Neural progenitor cell (in vitro differentiated cells): ENCODE results near the gene IL6ST. TPM values are rescaled to one million over a fixed set of nuclear protein-coding genes. Genes with fewer than 3 reads are reported as not detected.
A peak's percentile ranks its signal among the peaks of the same experiment; 100 is the strongest.

Experiments used
- DNase-seq: peaks from one replicate; pipeline ENCODE4 v3.0.0-alpha.2; 2016; ENCODE audit warnings: low spot score
- H2AFZ ChIP-seq: fragments of 200-600 bp; sonication (generic); replicated peaks from 2 replicates; pipeline ENCODE4 v1.6.1; 2016; ENCODE audit warnings: antibody characterized with exemption
- H3F3A ChIP-seq: fragments of 200-600 bp; sonication (generic); 2 replicates; pipeline ENCODE4 v1.6.1; 2016; ENCODE audit warnings: antibody characterized with exemption, low read depth
- H3K27ac ChIP-seq: fragments of 200-600 bp; sonication (generic); 2 replicates; pipeline ENCODE4 v1.5.1; 2016; ENCODE audit warnings: mild to moderate bottlenecking
- H3K27me3 ChIP-seq: fragments of 200-600 bp; sonication (generic); 2 replicates; pipeline ENCODE4 v1.6.1; 2016; ENCODE audit warnings: mild to moderate bottlenecking, moderate library complexity
- H3K36me3 ChIP-seq: fragments of 200-600 bp; sonication (generic); 2 replicates; pipeline ENCODE4 v1.5.1; 2016
- H3K4me1 ChIP-seq: fragments of 200-600 bp; sonication (generic); 2 replicates; pipeline ENCODE4 v1.6.1; 2016; ENCODE audit warnings: mixed run types
- H3K4me2 ChIP-seq: fragments of 200-600 bp; sonication (generic); 2 replicates; pipeline ENCODE4 v1.6.1; 2016
- H3K4me3 ChIP-seq: fragments of 200-600 bp; sonication (generic); 2 replicates; pipeline ENCODE4 v1.5.1; 2016
- H3K79me2 ChIP-seq: fragments of 200-600 bp; sonication (generic); 2 replicates; pipeline ENCODE4 v1.6.1; 2016; ENCODE audit warnings: low read depth
- H3K9ac ChIP-seq: fragments of 200-600 bp; sonication (generic); 2 replicates; pipeline ENCODE4 v1.6.1; 2016
- H3K9me3 ChIP-seq: fragments of 200-600 bp; sonication (generic); 2 replicates; pipeline ENCODE4 v1.5.1; 2016; ENCODE audit warnings: low read depth
- H4K20me1 ChIP-seq: fragments of 200-600 bp; sonication (generic); 2 replicates; pipeline ENCODE4 v1.6.1; 2016; ENCODE audit warnings: low read depth
- H3K27ac Mint-ChIP-seq: 3 replicates; pipeline ENCODE4 v1.8.0; 2021; ENCODE audit warnings: mixed read lengths
- H3K27me3 Mint-ChIP-seq: 2 replicates; pipeline ENCODE4 v1.8.0; 2022; ENCODE audit warnings: low read depth, mild to moderate bottlenecking, inconsistent platforms, moderate library complexity, mixed read lengths; ENCODE audit not compliant: insufficient read depth
- H3K36me3 Mint-ChIP-seq: 3 replicates; pipeline ENCODE4 v1.8.0; 2021; ENCODE audit warnings: mixed read lengths
- H3K4me1 Mint-ChIP-seq: 3 replicates; pipeline ENCODE4 v1.8.0; 2021; ENCODE audit warnings: mixed read lengths
- H3K4me3 Mint-ChIP-seq: 3 replicates; pipeline ENCODE4 v1.8.0; 2021; ENCODE audit warnings: mild to moderate bottlenecking, moderate library complexity, mixed read lengths
- H3K9me3 Mint-ChIP-seq: 3 replicates; pipeline ENCODE4 v1.8.0; 2020; ENCODE audit warnings: mixed read lengths
- EZH2 ChIP-seq: fragments of 200-600 bp; sonication (generic); IDR thresholded peaks from 2 replicates; pipeline ENCODE4 v1.6.1; 2017; ENCODE audit warnings: antibody characterized with exemption, mild to moderate bottlenecking, moderate library complexity
- EZH2phosphoT487 ChIP-seq: fragments of 200-600 bp; sonication (generic); IDR thresholded peaks from 2 replicates; pipeline ENCODE4 v1.6.1; 2017; ENCODE audit warnings: antibody characterized with exemption
- total RNA-seq: library from RNA; depleted of rRNA; stranded (reverse); fragments of >200 nt; gene quantifications from 2 replicates; pipeline ENCODE4 v1.2.3, GENCODE V29; 2015; ENCODE audit warnings: low replicate concordance
- TF ChIP-seq, protein P1 (sequence below): fragments of 200-600 bp; sonication (generic); IDR thresholded peaks from 2 replicates; pipeline ENCODE4 v1.5.1; 2017; ENCODE audit warnings: antibody characterized with exemption, mild to moderate bottlenecking

The IL6ST gene
- total RNA-seq, 1 donor from 2014 or later: 54.6 TPM

DNA sequence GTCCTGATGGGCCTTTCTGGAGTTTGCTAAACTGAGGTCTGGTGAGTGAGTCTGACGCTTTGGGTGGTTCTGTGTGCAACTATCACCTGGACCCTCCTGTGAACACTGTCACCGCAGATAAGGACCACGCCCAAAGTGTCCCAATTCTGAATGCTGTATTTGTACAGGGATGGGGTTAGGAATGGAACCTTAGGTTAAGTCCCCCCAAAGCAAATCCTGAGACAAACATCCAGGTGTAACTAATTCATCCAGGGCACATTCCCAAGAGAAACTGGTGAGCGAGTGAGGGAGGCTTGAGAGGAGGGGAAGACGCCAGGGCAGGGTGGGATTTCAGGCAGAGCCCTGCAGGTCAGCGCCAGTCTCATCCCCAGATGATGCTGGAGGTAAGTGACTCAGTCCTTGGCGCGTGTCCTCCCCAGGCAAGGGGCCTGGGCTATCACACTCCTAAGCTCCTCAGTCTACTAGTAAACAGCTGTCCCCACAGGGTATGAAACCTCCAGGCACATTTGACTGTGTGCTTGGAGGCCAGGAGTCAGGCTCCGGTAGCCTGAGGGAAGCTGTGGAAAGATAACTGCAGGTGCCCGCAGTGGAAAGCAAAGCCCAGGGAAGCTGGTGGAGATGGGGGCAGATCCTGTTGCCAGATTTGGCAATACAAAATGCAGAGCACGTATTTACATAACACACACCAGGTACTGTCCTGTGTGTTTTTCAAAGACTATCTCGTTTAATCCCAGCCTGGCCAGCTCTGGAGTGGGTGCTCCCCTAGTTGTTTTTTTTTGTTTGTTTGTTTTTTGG is 66.7 kb downstream of the IL6ST start:
- peak overlapping the region; percentile 53 for H3K27ac Mint-ChIP-seq
- H3K9me3 Mint-ChIP-seq: no peaks in the 10 kb centered on the region
- H3K27me3 ChIP-seq: no peaks in the 10 kb centered on the region
- no peak overlapping the region for H3K4me3 Mint-ChIP-seq
- H3K36me3 Mint-ChIP-seq: no peaks in the 10 kb centered on the region
- no peak for DNase-seq
- no peaks in the 10 kb centered on the region for H3F3A ChIP-seq
- no peak overlapping the region for H3K27ac ChIP-seq
- no peak overlapping the region for H3K9ac ChIP-seq
- H2AFZ ChIP-seq: no peak overlapping the region
- no peaks in the 10 kb centered on the region for H3K79me2 ChIP-seq
- H3K9me3 ChIP-seq: no peaks in the 10 kb centered on the region
- no peaks in the 10 kb centered on the region for H3K4me1 ChIP-seq
- H3K27me3 Mint-ChIP-seq: peaks cover 2% of the 10 kb centered on the region
- H3K4me3 ChIP-seq: no peak overlapping the region
- TF ChIP-seq EZH2 (no peak), EZH2phosphoT487 (no peak)
- TF ChIP-seq, protein P1, sequence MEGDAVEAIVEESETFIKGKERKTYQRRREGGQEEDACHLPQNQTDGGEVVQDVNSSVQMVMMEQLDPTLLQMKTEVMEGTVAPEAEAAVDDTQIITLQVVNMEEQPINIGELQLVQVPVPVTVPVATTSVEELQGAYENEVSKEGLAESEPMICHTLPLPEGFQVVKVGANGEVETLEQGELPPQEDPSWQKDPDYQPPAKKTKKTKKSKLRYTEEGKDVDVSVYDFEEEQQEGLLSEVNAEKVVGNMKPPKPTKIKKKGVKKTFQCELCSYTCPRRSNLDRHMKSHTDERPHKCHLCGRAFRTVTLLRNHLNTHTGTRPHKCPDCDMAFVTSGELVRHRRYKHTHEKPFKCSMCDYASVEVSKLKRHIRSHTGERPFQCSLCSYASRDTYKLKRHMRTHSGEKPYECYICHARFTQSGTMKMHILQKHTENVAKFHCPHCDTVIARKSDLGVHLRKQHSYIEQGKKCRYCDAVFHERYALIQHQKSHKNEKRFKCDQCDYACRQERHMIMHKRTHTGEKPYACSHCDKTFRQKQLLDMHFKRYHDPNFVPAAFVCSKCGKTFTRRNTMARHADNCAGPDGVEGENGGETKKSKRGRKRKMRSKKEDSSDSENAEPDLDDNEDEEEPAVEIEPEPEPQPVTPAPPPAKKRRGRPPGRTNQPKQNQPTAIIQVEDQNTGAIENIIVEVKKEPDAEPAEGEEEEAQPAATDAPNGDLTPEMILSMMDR: no peak
- H3K4me2 ChIP-seq: no peak overlapping the region
- H3K36me3 ChIP-seq: no peaks in the 10 kb centered on the region
- H4K20me1 ChIP-seq: no peaks in the 10 kb centered on the region
- H3K4me1 Mint-ChIP-seq: peaks cover 4% of the 10 kb centered on the region

DNA sequence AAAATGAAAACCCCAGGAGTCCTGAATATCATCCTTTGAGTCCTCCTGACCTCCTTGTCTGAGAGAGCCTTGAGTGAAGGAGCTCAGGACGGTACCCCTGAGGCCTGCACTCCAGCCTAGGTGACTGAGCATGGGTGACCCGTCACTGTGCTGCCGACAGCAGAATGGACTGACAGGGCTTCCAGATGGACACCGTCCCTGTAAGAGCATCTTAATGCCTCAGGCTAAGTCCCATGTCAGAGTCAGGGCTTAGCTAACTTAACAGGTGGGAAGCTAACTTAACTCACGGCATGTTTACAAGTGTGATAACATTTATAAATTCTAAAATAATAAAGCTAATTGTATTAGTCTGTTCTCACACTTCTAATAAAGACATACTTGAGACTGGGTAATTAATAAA is 68.3 kb downstream of the IL6ST start:
- Histone ChIP-seq H3K4me1 (no peaks in the 10 kb centered on the region), H3K9me3 (no peaks in the 10 kb centered on the region), H3K79me2 (no peaks in the 10 kb centered on the region), H4K20me1 (no peaks in the 10 kb centered on the region), H3K27me3 (no peaks in the 10 kb centered on the region), H3K4me2 (no peak overlapping the region), H2AFZ (no peak overlapping the region), H3F3A (no peaks in the 10 kb centered on the region), H3K9ac (no peak overlapping the region), H3K36me3 (no peaks in the 10 kb centered on the region), H3K27ac (no peak overlapping the region), H3K4me3 (no peak overlapping the region)
- peaks cover 9% of the 10 kb centered on the region for H3K4me1 Mint-ChIP-seq
- no peak for DNase-seq
- no peak overlapping the region for H3K27ac Mint-ChIP-seq
- no peaks in the 10 kb centered on the region for H3K36me3 Mint-ChIP-seq
- no peak overlapping the region for H3K4me3 Mint-ChIP-seq
- no peaks in the 10 kb centered on the region for H3K9me3 Mint-ChIP-seq
- TF ChIP-seq EZH2phosphoT487: no peak
- no peak for TF ChIP-seq EZH2
- TF ChIP-seq, protein P1: no peak
- H3K27me3 Mint-ChIP-seq: peaks cover 4% of the 10 kb centered on the region

- Histone ChIP-seq H3K27ac (no peak overlapping the region), H2AFZ (no peak overlapping the region), H3K36me3 (no peaks in the 10 kb centered on the region), H3K9me3 (no peaks in the 10 kb centered on the region), H3K27me3 (no peaks in the 10 kb centered on the region), H3F3A (no peaks in the 10 kb centered on the region), H3K79me2 (no peaks in the 10 kb centered on the region), H3K4me2 (no peak overlapping the region), H3K9ac (no peak overlapping the region), H3K4me3 (no peak overlapping the region), H4K20me1 (no peaks in the 10 kb centered on the region), H3K4me1 (no peaks in the 10 kb centered on the region)
- TF ChIP-seq EZH2 (no peak), EZH2phosphoT487 (no peak)
- TF ChIP-seq, protein P1: no peak
- no peak overlapping the region for H3K4me3 Mint-ChIP-seq
- peaks cover 4% of the 10 kb centered on the region for H3K27me3 Mint-ChIP-seq
- H3K27ac Mint-ChIP-seq: no peak overlapping the region
- no peak for DNase-seq
- H3K36me3 Mint-ChIP-seq: no peaks in the 10 kb centered on the region
- peaks cover 9% of the 10 kb centered on the region for H3K4me1 Mint-ChIP-seq
- H3K9me3 Mint-ChIP-seq: no peaks in the 10 kb centered on the region
These were observed 69.1 kb downstream of the IL6ST start for GRCh38 chr5:55925712-55926111.
